Activated gamma-delta T cell treated with anti-CD3 and anti-CD28 coated beads, Interleukin-2, amount 50 U/mL, for 16 hours (primary cell): ENCODE results near the gene SPCS3.
"Not testable (repeated sequence)": the region's sequence is repeated elsewhere in the genome, so short reads cannot be mapped to it uniquely, and the experiment has no call there.

Experiments
- DNase-seq: peaks from one replicate; pipeline ENCODE4 v3.0.0-alpha.2; 2020; ENCODE audit warnings: low read depth

Gene SPCS3

DNA sequence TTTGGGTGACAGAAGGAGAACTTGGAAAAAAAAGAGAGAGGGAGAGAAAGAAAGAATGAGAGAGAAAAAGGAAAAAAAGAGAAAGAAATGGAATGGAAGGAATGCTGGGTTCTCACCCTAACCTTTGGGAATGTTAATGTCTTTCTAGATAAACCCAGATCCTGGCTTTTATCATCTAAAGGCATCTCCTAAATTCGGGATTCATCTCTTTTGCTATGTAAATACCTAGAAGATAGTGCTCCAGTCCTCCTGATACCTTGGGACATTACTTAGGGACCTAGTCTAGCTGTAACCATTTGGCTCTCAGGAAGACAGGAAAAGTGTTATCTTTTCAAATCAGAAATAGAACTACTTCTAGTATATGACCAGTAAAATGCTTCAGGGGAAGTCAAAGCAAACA lies 15.8 kb upstream of the SPCS3 start:
- no peak for DNase-seq

GRCh38 chr4:176306837-176307665 lies 12.7 kb upstream of the SPCS3 start:
- no peak for DNase-seq

GRCh38 chr4:176307666-176307930 lies 12.2 kb upstream of the SPCS3 start:
- no peak for DNase-seq

DNA sequence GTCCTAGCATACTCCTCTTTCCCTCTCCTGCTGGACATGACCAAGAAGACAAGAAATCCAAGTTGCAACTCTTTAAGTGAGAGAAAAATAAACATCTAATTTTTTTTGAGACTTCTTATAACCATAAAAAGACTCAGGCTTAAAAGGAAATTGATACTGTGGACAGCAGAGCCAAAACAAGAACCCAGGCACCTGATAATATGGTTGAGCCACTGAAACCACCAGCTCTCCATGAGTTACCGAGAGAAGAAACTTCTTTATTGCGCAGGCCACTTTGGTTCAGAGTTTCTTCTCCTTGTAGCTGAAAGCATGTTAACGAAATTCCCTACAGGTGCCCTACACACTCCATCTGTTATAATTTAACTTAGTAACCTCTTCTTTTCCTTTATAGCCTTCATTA lies 11.3 kb upstream of the SPCS3 start:
- no peak for DNase-seq

- DNase-seq, result no peak
These were observed 10.7 kb upstream of the SPCS3 start for GRCh38 chr4:176309046-176309445.

DNA sequence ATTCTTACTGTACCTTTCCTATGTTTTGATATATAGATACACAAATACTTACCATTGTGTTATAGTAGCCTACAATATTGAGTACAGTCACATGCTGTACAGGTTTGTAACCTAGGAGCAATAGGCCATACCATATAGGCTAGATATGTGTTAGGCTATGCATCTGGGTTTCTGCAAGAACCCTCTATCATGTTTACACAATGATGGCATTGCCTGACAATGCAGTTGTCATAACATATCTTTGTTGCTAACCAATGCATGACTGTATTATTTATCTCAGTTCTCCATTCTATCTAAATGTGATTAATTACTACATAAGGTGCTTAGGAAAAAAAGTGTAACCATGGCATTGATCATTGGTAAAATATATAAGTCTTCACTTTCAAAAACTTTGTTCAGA lies 10.0 kb upstream of the SPCS3 start:
- no peak for DNase-seq

- no peak for DNase-seq
These were observed 6.0 kb upstream of the SPCS3 start for GRCh38 chr4:176313596-176314336.

- no peak for DNase-seq
These were observed 539 bp upstream of the SPCS3 start for GRCh38 chr4:176319151-176319703.

DNA sequence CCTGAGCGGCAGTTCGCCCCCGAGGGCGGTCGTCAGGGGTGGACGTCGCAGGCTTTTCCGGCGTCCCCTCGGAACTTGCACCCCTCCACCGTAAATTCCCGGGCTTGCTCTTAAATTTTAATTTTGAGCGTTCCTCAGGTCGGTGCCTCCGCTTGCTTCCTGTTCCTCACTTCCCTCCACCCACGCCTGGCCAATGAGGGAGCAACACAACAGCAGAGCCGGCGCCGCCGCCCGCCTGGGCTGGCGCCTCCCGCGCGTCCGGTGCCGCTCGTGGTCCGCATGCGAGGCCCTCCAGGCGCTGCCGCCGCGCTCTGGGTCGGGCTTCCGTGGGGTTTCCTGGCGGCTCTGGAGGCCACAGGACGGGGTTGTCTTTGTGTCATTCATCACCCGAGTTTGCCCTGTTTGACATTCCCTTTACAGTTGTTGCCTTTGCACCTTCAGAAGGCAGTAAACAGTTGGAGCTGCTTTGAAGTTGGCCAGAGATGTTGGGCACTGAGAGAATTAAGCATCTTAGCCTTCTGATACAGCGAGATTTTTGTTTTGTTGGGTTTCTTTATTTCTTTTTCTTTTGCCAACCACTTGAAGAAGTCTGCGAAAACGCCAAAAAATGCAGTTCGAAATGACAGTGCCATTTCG lies 692 bp downstream of the SPCS3 start:
- peak; percentile 80 for DNase-seq

DNA sequence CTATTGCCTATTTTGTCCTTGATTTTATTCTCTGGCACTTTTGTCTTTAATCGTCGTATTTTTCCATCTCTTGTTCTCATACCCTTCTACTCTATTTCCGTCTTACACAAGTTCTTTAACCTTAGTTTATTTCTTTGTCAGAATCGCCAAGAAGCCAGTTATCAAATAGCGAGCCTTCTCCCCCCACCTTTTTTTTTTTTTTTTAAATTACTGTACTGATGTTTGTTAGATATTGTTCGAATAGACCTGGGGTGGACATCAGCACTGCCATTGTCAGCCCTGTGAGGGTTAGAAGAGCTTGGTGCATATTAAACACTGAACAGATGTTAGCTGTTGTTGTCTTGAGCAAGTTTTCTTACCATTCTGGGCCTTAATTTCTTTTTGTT lies 1.2 kb downstream of the SPCS3 start:
- no peak for DNase-seq

- no peak for DNase-seq
These were observed 1.8 kb downstream of the SPCS3 start for GRCh38 chr4:176321589-176321988.

DNA sequence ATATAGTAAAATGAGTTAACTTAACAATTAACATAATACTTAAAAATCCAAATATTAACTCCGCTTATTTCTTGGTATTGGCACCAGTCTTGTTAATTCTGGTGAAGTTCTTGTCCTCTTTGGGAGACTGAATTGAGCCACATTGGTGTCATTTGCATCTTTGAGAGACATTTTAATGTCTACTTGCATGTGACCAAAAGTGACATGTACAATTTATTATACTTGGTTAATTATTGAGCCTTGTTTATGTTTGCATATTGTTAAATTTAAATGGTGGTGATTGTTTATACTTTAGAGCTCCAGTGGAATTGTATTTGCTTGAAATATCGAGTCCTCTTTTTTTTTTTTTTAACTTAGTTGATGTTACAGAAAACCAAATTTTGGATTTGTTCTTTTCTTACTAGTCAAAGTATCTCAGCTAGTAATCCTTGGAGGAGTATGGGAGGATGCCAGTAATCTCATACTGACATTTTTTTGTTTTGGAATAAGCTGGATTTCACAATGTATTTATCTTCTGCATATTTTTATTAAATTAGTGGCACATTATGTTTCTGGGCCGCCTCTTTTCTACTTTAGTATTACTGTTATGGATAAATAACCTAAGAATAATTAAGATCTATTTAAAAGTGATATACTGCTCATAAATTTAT lies 3.9 kb downstream of the SPCS3 start:
- DNase-seq, result no peak

- DNase-seq, result not testable (repeated sequence)
These were observed 5.1 kb downstream of the SPCS3 start for GRCh38 chr4:176324876-176325275.

DNA sequence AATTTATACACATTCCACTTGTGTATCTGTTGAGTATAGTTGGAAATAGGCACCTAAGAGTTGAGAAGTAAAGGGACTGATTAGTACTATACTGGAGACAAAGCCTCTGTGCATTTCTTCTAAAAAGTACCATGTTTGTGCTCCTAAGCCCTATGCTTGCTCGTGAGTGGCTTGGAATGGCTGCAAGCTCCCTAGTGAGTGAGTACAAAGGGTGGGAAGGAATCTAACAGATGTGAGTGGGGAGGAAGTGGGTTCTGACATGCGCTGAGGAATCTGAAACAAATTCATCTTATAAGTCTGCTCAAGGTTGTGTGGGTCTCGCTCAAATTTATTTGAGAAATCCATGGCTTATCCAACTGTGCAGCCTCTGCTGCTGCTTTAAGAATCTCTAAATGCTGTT lies 13.3 kb downstream of the SPCS3 start:
- DNase-seq, result no peak

- DNase-seq, result no peak
These were observed 14.3 kb downstream of the SPCS3 start for GRCh38 chr4:176334066-176334465.

- DNase-seq, result no peak
These were observed 15.7 kb downstream of the SPCS3 start for GRCh38 chr4:176335421-176335820.

DNA sequence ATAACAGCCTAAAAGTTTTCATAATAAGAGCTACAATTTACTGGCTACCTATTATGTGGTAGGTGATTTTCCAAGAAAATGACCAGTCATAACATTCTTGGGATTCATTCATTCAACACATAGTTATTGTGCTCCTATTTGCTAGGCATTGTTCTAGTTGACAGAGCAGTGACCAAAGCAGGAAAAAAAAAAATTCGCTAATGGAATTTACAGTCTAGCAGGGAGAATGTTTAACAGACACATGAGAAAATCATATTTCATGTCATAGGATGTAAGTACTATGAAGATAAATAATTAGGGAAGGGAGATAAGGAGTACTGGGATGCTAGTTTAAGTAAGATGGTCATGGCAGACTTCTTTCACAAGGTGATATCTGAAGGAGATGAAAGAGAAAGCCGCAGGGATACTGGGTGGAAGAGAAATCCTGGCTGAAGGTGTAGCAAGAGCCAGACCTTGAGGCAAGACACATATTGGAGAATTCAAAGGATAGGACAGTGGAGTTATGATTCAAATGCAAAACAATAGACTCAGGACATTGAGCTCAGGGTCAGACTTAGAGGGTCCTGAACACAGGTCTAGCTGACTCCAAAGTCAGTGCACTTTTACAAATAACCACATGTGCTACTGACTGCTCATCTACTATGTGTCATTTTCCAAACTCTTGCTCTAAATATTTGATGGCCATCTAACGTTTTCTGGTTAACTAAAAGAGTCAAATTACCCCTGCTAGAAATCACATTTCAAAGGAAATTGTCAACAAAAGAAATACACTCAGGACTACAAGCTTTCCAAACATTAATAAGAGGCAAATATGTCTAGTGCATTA lies 20.4 kb downstream of the SPCS3 start:
- no peak for DNase-seq

DNA sequence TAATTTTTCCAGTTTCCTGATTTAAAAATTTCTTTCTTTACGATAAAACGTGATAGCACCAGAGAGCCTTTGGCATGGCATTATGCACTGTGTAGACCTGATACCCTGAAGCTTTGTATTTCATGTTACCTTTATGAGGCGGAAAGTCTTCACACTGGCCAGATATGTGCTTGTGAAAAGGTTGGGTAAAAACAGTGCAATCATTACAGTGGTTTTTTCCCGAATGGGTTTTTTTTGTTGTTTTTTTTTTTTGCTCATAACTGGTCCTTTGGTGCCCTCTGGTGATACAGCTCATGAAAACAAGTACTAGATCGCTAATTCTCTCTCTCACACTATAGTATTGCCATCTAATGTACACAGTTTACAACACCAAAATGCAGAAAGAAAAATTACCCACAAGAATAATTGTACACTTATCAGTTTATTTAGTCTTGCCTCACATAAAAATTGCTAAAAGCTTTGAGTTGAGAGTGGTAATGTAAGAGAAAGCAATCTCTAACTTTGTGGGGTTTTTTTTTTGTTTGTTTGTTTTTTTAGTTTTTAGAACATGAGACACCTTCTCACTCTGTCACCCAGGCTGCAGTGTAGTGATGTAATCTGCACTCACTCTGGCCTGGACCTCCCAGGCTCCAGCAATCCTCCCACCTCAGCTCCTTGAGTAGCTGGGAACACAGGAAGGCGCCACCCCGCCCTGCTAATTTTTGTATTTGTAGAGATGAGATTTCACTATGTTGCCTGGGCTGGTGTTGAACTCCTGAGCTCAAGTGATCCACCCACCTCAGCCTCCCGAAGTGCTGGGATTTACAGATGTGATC lies 21.3 kb downstream of the SPCS3 start:
- no peak for DNase-seq

GRCh38 chr4:176342384-176342783 lies 22.6 kb downstream of the SPCS3 start:
- no peak for DNase-seq

DNA sequence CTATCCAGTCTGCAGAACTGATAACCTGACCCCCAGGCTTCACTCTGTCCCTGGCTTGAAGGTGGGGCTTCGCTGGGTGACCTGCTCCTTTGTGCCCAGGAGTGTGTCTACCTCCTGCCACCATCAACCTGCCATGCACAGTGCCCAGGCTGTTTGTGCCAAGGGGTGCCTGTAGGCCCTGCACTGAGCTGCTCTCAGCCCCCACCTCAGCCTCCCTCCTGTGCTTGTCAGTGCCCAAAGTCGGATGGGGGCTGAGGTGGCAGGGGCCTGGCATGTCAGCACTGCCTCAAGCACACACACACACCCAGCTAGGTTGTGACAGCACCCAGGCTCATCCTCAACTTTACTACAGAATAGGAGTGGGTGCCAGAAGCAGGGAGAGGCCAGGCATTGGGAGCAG lies 23.5 kb downstream of the SPCS3 start:
- no peak for DNase-seq

- DNase-seq, result not testable (repeated sequence)
These were observed 25.6 kb downstream of the SPCS3 start for GRCh38 chr4:176345346-176345745.
